Liver (tissue), 9 donors: Measurements from ENCODE around the gene PLB1. TPM values are rescaled to one million over a fixed set of nuclear protein-coding genes. Genes with fewer than 3 reads are reported as not detected.

ENCODE experiments used
- DNase-seq: peaks from one replicate; pipeline ENCODE4 v3.0.0-alpha.2; 2017; ENCODE audit warnings: low spot score
- H3K27ac ChIP-seq, 2 donors: one replicate each; pipeline ENCODE4 v1.7.0; 2013; ENCODE audit warnings: inconsistent platforms in 2 of 2, low read length in 2 of 2, control low read depth in 1 of 2, low read depth in 1 of 2, mild to moderate bottlenecking in 1 of 2
- H3K27me3 ChIP-seq, 4 donors: one replicate each; pipeline versions ENCODE4 v1.6.1 to v1.7.0; 2013; ENCODE audit warnings: low read length in 3 of 4, inconsistent platforms in 1 of 4, mild to moderate bottlenecking in 1 of 4, moderate library complexity in 1 of 4; ENCODE audit not compliant: control insufficient read depth in 4 of 4, insufficient read depth in 4 of 4
- H3K36me3 ChIP-seq, 4 donors: one replicate each; pipeline versions ENCODE4 v1.6.1 to v1.7.0; 2013; ENCODE audit warnings: low read length in 3 of 4, mild to moderate bottlenecking in 3 of 4, low read depth in 1 of 4, moderate library complexity in 1 of 4; ENCODE audit not compliant: control insufficient read depth in 4 of 4, insufficient read depth in 3 of 4
- H3K4me1 ChIP-seq, 4 donors: one replicate each; pipeline versions ENCODE4 v1.6.1 to v1.7.0; 2013; ENCODE audit warnings: low read length in 3 of 4, mild to moderate bottlenecking in 3 of 4, moderate library complexity in 1 of 4; ENCODE audit not compliant: control insufficient read depth in 4 of 4, insufficient read depth in 4 of 4
- H3K4me3 ChIP-seq, 3 donors: one replicate each; pipeline versions ENCODE4 v1.6.1 to v1.7.0; 2013; ENCODE audit warnings: low read length in 3 of 3, control low read depth in 1 of 3, low read depth in 1 of 3, mild to moderate bottlenecking in 1 of 3
- H3K9ac ChIP-seq, 2 donors: one replicate each; pipeline ENCODE4 v1.7.0; 2013; ENCODE audit warnings: low read length in 2 of 2, mild to moderate bottlenecking in 2 of 2, moderate library complexity in 2 of 2, control low read depth in 1 of 2, low read depth in 1 of 2
- H3K9me3 ChIP-seq, 4 donors: one replicate each; pipeline versions ENCODE4 v1.6.1 to v1.7.0; 2013; ENCODE audit warnings: low read length in 3 of 4; ENCODE audit not compliant: control insufficient read depth in 4 of 4
- ATF3 ChIP-seq: IDR thresholded peaks from 2 replicates; pipeline ENCODE4 v1.6.1; 2016; ENCODE audit warnings: antibody characterized with exemption
- FOXA2 ChIP-seq: IDR thresholded peaks from 2 replicates; pipeline ENCODE4 v1.6.1; 2016; ENCODE audit warnings: antibody characterized with exemption
- JUND ChIP-seq, 2 donors: IDR thresholded peaks; 2 replicates each; pipeline ENCODE4 v1.6.1; 2016; ENCODE audit warnings: antibody characterized with exemption in 2 of 2
- MAX ChIP-seq: IDR thresholded peaks from 2 replicates; pipeline ENCODE4 v1.6.1; 2016; ENCODE audit warnings: antibody characterized with exemption
- NR2F2 ChIP-seq: IDR thresholded peaks from 2 replicates; pipeline ENCODE4 v1.6.1; 2016; ENCODE audit warnings: antibody characterized with exemption
- RAD21 ChIP-seq, 2 donors: IDR thresholded peaks; 2 replicates each; pipeline ENCODE4 v1.6.1; 2016; ENCODE audit warnings: antibody characterized with exemption in 2 of 2, mild to moderate bottlenecking in 2 of 2
- REST ChIP-seq: IDR thresholded peaks from 2 replicates; pipeline ENCODE4 v1.6.1; 2016; ENCODE audit warnings: antibody characterized with exemption, mild to moderate bottlenecking
- SP1 ChIP-seq: IDR thresholded peaks from 2 replicates; pipeline ENCODE4 v1.6.1; 2018; ENCODE audit warnings: antibody characterized with exemption, mild to moderate bottlenecking
- TAF1 ChIP-seq: conservative IDR thresholded peaks from 2 replicates; pipeline ENCODE4 v1.6.1; 2016; ENCODE audit warnings: antibody characterized with exemption, mild to moderate bottlenecking
- YY1 ChIP-seq: IDR thresholded peaks from 2 replicates; pipeline ENCODE4 v1.6.1; 2016; ENCODE audit warnings: antibody characterized with exemption, mild to moderate bottlenecking
- WGBS: extraction: QIAGEN DNeasy Blood & Tissue Kit; methylation state at CpG from one replicate; pipeline ENCODE4 v1.1.7; 2013; 5-methylcytosine and 5-hydroxymethylcytosine counted together
- polyA plus RNA-seq, 2 donors: library from polyadenylated mRNA; stranded (reverse) in 1 of 2; unstranded in 1 of 2; fragments of 200-250 nt in 1 of 2; fragments of >200 nt in 1 of 2; fragmentation: Nextera tagmentation in 1 of 2; extraction: Ambion mirVana in 1 of 2; gene quantifications; one replicate each; pipeline versions ENCODE4 v1.2.1 to v1.2.3, GENCODE V29; 2013 to 2015
- total RNA-seq, 2 donors: library from RNA; depleted of rRNA; stranded (reverse); fragments of >200 nt; gene quantifications; one replicate each; pipeline ENCODE4 v1.2.3, GENCODE V29; 2014
- donor health status: healthy.
- donor health status: healthy.
- donor health status: healthy.
- donor health status: healthy.
- donor health status: healthy.

Gene PLB1
- total and polyA plus RNA-seq, 4 donors: 0.58 to 4.5 (median 1.6) TPM

- TF ChIP-seq FOXA2 (no peak), REST (no peak), RAD21 (IDR thresholded peaks at IDR 0.05) (peak in 1 of 2 donors; percentile 51)
Measured at GRCh38 chr2:28624793-28625701, 129.2 kb downstream of the PLB1 start (continued).

GRCh38 chr2:28626376-28626775, 130.5 kb downstream of the PLB1 start:
- H3K9ac ChIP-seq: no peak overlapping the region
- H3K4me1 ChIP-seq: peaks cover 9 to 38% (median 25%) of the 10 kb centered on the region in 4 donors
- TF ChIP-seq YY1 (no peak), TAF1 (no peak), NR2F2 (no peak), ATF3 (no peak), JUND (IDR thresholded peaks at IDR 0.05) (no peak)
- no peaks in the 10 kb centered on the region for H3K36me3 ChIP-seq
- no peak overlapping the region for H3K4me3 ChIP-seq
- no peaks in the 10 kb centered on the region for H3K27me3 ChIP-seq
- peak overlapping the region in 1 of 2 donors; percentile 53 for H3K27ac ChIP-seq
- H3K9me3 ChIP-seq: no peaks in the 10 kb centered on the region
- 96% methylated on average over 5 of the region's 5 CpGs for WGBS
- DNase-seq: no peak

- no peak for DNase-seq
Measured at GRCh38 chr2:28626891-28627421, 131.1 kb downstream of the PLB1 start.

More at GRCh38 chr2:28626891-28627421, 131.1 kb downstream of the PLB1 start:
- 87% methylated on average over 7 of the region's 7 CpGs for WGBS
- H3K9ac ChIP-seq: no peak overlapping the region
- H3K27ac ChIP-seq: peak overlapping the region in 1 of 2 donors; percentile 53
- no peaks in the 10 kb centered on the region for H3K36me3 ChIP-seq
- H3K27me3 ChIP-seq: no peaks in the 10 kb centered on the region
- H3K9me3 ChIP-seq: no peaks in the 10 kb centered on the region
- peak; percentile 77 for TF ChIP-seq SP1
- peak in 1 of 2 donors; percentile 20 for TF ChIP-seq RAD21 (IDR thresholded peaks at IDR 0.05)
- peak; percentile 71 for TF ChIP-seq NR2F2
- TF ChIP-seq MAX: no peak
- no peak for TF ChIP-seq ATF3
- H3K4me1 ChIP-seq: peaks cover 12 to 40% (median 26%) of the 10 kb centered on the region in 4 donors
- H3K4me3 ChIP-seq: no peak overlapping the region
